ENCODE results near the gene VPS37C.

DNA sequence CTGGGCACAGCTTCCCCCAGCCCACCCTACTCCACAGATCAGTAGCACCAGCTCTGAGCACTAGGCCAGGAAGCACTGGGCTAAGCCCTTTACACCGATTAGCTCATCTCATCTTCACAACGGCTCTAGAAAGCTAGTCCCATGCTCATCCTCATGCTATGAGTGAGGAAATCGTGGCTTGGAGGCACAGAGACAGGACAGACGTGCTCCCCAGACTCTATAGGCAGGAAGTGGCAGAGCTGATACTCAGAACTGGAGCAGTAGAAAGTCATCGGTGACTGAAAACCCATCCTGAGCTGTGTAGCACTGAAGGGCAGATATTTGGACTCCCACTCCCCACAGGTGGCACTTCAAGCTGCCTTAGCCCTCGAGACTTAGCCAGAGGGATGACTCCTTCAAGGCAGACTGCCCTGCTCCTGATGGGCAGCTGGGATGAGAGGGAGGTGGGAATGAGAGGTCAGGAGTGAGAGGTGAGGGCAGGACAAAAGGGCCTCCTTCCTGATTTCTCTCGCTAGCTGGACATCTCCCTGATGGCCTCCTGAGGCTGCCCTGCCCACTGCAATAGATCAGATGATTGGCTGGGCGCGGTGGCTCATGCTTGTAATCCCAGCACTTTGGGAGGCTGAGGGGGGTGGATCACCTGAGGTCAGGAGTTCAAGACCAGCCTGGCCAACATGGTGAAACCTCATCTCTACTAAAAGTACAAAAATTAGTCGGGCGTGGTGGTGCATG lies 49.3 kb downstream of the VPS37C start:
- TF ChIP-seq, protein P1, sequence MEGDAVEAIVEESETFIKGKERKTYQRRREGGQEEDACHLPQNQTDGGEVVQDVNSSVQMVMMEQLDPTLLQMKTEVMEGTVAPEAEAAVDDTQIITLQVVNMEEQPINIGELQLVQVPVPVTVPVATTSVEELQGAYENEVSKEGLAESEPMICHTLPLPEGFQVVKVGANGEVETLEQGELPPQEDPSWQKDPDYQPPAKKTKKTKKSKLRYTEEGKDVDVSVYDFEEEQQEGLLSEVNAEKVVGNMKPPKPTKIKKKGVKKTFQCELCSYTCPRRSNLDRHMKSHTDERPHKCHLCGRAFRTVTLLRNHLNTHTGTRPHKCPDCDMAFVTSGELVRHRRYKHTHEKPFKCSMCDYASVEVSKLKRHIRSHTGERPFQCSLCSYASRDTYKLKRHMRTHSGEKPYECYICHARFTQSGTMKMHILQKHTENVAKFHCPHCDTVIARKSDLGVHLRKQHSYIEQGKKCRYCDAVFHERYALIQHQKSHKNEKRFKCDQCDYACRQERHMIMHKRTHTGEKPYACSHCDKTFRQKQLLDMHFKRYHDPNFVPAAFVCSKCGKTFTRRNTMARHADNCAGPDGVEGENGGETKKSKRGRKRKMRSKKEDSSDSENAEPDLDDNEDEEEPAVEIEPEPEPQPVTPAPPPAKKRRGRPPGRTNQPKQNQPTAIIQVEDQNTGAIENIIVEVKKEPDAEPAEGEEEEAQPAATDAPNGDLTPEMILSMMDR (IDR thresholded peaks at IDR 0.05 in 2 of 3, conservative IDR thresholded peaks at IDR 0.05 in 1 of 3; ENCODE audit: borderline replicate concordance in 1 of 3, insufficient read depth in 1 of 3, low read depth in 2 of 3, low read length in 2 of 3), result no peak
- no peak for TF ChIP-seq YY1 (IDR thresholded peaks at IDR 0.05; ENCODE audit: extremely low read depth, insufficient replicate concordance, low read depth, low read length)
- TF ChIP-seq POLR2AphosphoS5 (IDR thresholded peaks at IDR 0.05; ENCODE audit: low read depth, low read length), result no peak
- TF ChIP-seq SP1 (IDR thresholded peaks at IDR 0.05; ENCODE audit: low read depth), result no peak

Data from HCT116 (cell line).